Progenitor cell of endocrine pancreas (in vitro differentiated cells): ENCODE measurements around the gene CLASRP. TPM values are rescaled to one million over a fixed set of nuclear protein-coding genes. Genes with fewer than 3 reads are reported as not detected.

Experiments
- DNase-seq: peaks from one replicate; pipeline ENCODE4 v3.0.0; 2021; ENCODE audit warnings: low spot score; ENCODE audit not compliant: unreplicated experiment
- H3K27ac Mint-ChIP-seq: 2 replicates; pipeline ENCODE4 v1.8.0; 2021; ENCODE audit warnings: mild to moderate bottlenecking, moderate library complexity, mixed read lengths
- H3K27me3 Mint-ChIP-seq: 2 replicates; pipeline ENCODE4 v1.8.0; 2021; ENCODE audit warnings: mixed read lengths
- H3K36me3 Mint-ChIP-seq: 2 replicates; pipeline ENCODE4 v1.8.0; 2022; ENCODE audit warnings: mixed read lengths; ENCODE audit not compliant: insufficient read depth
- H3K4me1 Mint-ChIP-seq: 2 replicates; pipeline ENCODE4 v1.8.0; 2021; ENCODE audit warnings: low read depth, mixed read lengths
- H3K4me3 Mint-ChIP-seq: 2 replicates; pipeline ENCODE4 v1.8.0; 2021; ENCODE audit warnings: low read depth, mild to moderate bottlenecking, moderate library complexity, mixed read lengths
- H3K9me3 Mint-ChIP-seq: 2 replicates; pipeline ENCODE4 v1.8.0; 2021; ENCODE audit warnings: low read depth, mixed read lengths
- CTCF ChIP-seq: fragments of 200-600 bp; sonication (generic); IDR thresholded peaks from one replicate; pipeline ENCODE4 v1.5.0; 2021; ENCODE audit warnings: antibody characterized with exemption, mild to moderate bottlenecking; ENCODE audit not compliant: unreplicated experiment
- total RNA-seq: library from RNA; stranded (reverse); gene quantifications from 2 replicates; pipeline ENCODE4 v1.2.1, GENCODE V29; 2021

Gene CLASRP
- total RNA-seq, 1 donor from 2014 or later: 111 TPM

DNA sequence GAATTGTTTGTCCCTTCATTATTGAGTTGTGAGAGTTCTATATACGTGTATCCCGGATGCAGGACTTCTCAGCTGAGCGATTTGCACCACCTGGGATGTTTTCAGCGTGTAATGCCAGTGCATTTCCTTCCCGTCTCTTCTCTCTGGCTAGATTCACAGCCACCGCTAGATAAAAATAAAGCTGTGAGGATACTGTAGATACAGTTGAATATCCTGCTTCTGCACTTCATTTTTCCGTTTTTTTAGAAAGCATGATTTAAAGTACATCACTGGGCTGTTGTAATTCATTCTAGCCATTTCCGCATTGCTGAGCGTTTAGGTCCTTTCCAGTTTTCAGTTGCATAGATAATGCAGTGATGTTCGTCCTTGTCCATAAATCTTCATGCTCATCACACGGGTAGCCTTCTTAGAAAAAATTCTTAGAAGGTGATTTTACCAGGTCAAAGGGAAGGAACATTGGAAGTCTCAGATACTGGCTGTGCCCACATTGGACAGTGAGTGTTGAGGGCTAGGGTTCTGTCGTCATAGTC lies 68.8 kb downstream of the CLASRP start:
- Mint-ChIP-seq H3K4me1 (peaks cover 34% of the 10 kb centered on the region), H3K9me3 (no peaks in the 10 kb centered on the region), H3K4me3 (no peak overlapping the region), H3K27me3 (no peaks in the 10 kb centered on the region), H3K27ac (no peak overlapping the region), H3K36me3 (no peaks in the 10 kb centered on the region)
- no peak for TF ChIP-seq CTCF
- no peak for DNase-seq

DNA sequence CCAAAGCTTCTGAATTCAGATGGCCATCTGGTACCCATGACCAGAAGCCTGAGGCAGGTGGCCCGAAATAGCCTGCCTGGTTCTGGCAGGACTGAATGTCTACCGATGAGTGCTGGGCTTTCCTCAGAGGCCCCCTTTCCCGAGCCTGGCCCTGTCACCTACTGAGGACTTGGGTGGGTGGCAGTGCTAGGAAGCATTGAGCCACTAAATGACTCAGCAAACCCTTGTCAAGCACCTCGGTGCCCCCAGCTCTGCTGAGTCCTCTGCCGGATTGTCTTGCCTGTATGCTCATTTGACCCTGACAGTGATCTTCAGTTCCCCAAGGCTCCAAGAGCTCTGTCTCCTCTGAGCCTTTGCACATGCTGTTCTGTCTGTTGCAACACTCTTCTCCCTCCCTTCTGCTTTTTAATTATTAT lies 72.0 kb downstream of the CLASRP start:
- Mint-ChIP-seq H3K27ac (no peak overlapping the region), H3K4me1 (peaks cover 30% of the 10 kb centered on the region), H3K36me3 (no peaks in the 10 kb centered on the region), H3K4me3 (no peak overlapping the region), H3K27me3 (no peaks in the 10 kb centered on the region), H3K9me3 (no peaks in the 10 kb centered on the region)
- no peak for TF ChIP-seq CTCF
- DNase-seq: no peak

DNA sequence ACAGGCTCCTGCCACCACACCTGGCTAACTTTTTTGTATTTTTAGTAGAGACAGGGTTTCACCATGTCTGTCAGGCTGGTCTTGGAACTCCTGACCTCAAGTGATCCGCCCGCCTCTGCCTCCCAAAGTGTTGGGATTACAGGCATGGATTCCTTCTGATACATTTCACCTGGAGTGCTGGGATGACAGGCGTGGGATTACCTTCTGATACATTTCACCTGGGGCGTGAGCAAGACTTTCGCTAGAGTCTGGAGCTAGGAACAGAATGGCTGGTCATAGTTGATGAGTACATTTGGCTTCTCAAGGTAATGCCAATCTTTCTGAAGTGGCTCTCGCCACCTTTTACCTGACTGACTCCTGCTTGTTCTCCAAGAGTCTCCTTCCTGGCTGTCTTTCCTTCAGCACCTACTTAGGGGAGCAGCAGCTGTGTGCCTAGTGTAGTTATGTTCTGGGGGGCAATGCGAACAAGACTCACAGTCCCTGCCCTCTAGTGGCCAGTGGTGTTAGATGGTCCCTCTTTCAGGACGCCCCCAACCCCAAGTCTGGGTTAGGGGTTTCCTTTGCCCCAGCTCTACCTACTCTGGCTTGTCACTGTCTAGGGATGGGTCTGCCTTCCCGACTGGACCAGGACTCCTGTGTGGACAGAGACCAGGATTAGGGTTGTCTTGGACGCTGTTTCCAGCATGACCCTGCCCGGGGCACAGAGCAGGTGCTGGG lies 73.4 kb downstream of the CLASRP start:
- no peak for TF ChIP-seq CTCF
- Mint-ChIP-seq H3K27ac (peak overlapping the region; percentile 69), H3K36me3 (no peaks in the 10 kb centered on the region)

GRCh38 chr19:45113628-45114027 lies 74.8 kb downstream of the CLASRP start:
- H3K36me3 Mint-ChIP-seq: no peaks in the 10 kb centered on the region
- no peak for DNase-seq
- H3K4me1 Mint-ChIP-seq: peaks cover 33% of the 10 kb centered on the region
- no peak for TF ChIP-seq CTCF
- H3K27ac Mint-ChIP-seq: peak overlapping the region; percentile 96
- H3K9me3 Mint-ChIP-seq: no peaks in the 10 kb centered on the region
- no peaks in the 10 kb centered on the region for H3K27me3 Mint-ChIP-seq
- peak overlapping the region; percentile 31 for H3K4me3 Mint-ChIP-seq

More for the DNA sequence above, 73.4 kb downstream of the CLASRP start:
- DNase-seq: no peak
- Mint-ChIP-seq H3K9me3 (no peaks in the 10 kb centered on the region), H3K4me1 (peaks cover 33% of the 10 kb centered on the region), H3K4me3 (no peak overlapping the region), H3K27me3 (no peaks in the 10 kb centered on the region)

DNA sequence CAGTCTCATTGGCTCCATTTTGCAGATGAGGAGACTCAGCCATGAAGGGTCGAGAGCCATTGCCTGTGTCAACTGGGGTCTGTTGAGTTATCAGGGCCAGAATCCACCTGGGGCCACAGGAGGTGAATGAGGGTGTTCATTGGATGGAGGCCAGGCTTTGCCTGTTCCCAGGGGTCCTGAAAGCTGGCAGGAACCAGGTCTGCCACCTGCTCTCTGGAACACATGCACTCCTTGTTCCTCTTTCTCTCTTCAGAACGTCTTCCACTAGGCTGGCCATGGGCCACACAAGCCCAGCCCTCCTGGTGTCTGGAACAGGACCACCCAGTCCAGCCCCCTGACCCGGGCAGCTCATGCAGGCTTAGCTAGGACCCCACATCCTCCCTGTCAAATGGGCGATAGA lies 75.3 kb downstream of the CLASRP start:
- no peak for TF ChIP-seq CTCF
- peak overlapping the region; percentile 96 for H3K27ac Mint-ChIP-seq
- H3K4me3 Mint-ChIP-seq: peak overlapping the region; percentile 21
- H3K36me3 Mint-ChIP-seq: no peaks in the 10 kb centered on the region
- H3K4me1 Mint-ChIP-seq: peaks cover 33% of the 10 kb centered on the region
- DNase-seq: no peak
- no peaks in the 10 kb centered on the region for H3K27me3 Mint-ChIP-seq
- no peaks in the 10 kb centered on the region for H3K9me3 Mint-ChIP-seq
